8988T (cell line): ENCODE results near the gene MUTYH.
"Not testable (repeated sequence)": the region's sequence is repeated elsewhere in the genome, so short reads cannot be mapped to it uniquely, and the experiment has no call there.

Experiments
- DNase-seq: peaks from one replicate; pipeline ENCODE4 v3.0.0; 2011

Gene MUTYH

DNA sequence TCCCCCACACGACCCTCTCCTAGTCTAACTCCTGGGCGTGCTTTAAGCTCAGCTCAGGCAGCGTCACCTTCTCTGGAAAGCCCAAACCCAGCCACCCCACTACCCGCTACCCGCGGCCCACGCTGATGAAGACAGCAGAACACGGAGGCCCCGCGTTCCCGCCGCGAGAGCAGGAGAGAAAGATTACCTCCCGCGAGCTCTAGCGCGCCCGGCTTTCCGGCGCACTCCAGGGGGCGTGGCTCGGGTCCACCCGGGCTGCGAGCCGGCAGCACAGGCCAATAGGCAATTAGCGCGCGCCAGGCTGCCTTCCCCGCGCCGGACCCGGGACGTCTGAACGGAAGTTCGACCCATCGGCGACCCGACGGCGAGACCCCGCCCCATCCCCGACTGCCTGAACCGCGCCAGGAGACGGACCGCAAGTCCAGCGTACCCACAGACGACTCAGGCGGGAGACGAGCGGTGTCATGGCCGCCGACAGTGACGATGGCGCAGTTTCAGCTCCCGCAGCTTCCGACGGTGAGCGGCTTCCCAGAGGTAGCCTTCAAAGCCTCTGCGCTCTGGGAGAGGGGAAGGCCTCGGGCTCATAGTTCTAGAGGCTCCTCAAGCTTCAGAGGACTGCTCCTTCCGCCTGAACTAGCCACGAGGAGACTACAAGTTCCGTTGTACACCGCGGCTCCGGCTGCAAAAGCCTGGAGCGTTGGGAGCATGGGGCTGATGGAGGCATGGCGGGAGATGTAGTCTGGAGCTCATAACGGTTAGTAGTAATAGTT, at the start of gene MUTYH, which contains the start of gene TOE1:
TSS of gene MUTYH (minus strand) at position 652 of the 770 bp plus-strand sequence. CDS start 5,935 bp downstream, outside the sequence.
TSS of gene TOE1 (plus strand) at position 382 of the 770 bp plus-strand sequence. CDS start at position 465, 83 bp downstream.
- peak; percentile 78 for DNase-seq

DNA sequence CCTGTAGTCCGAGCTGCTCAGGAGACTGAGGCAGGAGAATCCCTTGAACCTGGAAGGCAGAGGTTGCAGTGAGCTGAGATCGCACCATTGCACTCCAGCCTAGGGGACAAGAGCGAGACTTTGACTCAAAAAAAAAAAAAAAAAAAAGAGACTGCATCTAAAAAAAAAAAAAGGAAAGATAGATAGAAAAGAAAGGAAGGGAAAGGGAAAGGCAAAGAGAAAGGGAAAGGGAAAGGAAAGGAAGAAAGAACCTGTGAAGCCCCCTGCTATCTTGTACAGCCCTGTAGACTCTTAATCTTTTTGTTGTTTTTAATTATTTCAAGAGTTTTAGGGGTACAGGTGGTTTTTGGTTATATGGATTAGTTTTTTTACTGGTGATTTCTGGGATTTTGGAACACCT, 46.0 kb upstream of the MUTYH start:
- DNase-seq = no peak

DNA sequence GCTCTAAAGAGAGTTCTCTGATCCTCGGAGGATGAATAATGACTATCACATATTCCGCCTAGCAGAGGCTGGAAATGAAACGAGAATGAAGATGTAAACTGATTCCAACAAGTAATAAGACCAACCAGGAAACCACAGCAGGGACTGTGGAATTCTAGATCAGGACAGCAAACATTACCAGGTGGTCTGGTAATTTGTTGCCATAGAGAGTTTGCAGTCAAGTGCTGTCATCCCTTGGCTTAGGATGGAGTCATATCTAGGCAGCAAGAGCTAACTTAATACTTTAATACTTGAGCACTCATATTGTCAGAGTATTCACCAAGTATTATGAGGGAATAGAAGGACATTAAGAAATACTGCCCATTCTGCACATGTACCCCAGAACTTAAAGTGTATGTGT, 45.1 kb upstream of the MUTYH start:
- no peak for DNase-seq

DNA sequence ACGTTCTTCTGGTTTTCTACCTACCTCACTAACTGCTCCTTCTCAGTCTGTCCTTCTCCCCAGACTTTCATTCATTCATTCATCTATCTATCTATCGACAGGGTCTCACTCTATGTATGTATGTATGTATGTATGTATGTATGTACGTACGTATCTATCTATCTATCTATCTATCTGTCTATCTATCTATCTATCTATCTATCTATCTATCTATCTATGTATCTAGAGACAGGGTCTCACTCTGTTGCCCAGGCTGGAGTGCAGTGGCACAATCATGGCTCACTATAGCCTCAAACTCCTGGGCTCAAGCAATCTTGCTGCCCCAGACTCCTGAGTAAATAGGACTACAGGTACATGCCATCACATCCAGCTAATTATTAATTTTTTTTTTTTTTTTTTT, 44.0 kb upstream of the MUTYH start:
- not testable (repeated sequence) for DNase-seq

DNA sequence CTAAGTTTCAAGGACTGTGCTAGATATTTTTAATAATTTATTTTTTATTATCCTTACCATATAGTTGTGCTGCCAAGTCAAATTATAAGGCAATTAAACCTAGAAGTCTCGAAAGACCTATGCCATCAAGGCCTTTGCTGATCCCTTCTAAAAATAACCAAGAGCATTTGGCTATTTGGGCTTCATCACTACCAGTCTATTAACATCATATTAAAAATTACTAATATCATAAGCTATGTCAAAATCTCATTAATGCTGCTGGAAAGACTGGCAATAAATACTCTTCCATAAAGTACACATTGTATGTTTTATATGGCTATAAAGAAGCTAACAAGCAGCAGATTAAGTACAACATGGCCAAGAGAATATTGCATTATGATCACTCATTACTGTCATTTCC, 43.0 kb upstream of the MUTYH start:
- no peak for DNase-seq

DNA sequence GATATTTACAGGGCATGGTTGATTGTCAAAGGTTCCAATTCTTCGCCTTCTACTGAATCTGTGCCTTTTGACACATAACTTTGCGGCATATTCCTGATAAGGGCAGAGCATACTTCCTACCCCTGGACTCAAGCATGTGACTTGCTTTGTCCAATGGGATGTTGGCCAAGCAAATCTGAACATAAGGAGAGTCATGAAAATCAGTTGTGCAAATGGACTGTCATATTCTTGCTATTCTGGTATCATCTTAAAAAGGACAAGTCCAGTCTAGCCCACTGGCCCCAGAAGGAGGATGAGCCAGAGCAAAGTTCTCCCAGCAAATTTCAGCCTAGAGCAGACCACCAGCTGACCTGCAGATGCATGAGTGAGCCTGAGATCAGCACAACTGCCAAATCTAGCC, 41.0 kb upstream of the MUTYH start:
- DNase-seq = no peak

DNA sequence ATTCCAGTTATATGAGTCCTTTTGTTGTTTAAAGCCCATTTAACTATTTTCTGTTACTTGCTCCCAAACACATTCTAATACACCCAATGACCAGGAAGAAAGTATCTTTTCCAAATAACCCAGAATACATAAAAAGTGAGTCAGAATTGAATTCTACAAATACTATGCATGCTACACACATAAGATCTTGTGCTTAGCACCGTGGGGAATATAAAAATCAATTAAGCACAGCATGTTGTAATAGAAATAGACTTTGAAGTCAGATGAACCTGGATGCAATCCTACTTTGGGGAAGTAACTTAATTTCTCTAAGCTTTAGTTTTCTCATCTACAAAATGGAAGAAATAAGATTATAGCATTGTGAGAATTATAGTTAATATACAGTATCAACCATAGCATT, 40.5 kb upstream of the MUTYH start:
- DNase-seq = no peak

DNA sequence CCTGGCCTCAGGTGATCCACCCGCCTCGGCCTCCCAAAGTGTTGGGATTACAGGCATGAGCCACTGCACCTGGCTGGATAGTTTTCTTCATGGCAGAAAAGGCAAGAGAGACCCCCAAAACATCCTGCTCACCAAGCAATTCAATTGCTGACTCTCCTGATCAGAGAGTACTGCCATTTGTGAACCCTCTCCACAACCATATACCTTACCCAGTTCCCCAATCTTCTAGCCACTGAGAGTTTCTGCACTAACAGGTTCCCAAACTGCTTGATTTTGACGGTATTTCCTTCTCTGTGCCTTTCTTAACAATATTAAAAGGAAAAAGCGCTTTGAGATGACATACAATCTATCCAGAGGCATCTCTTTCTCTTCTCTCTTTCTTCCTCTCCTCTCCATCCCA, 39.9 kb upstream of the MUTYH start:
- no peak for DNase-seq

DNA sequence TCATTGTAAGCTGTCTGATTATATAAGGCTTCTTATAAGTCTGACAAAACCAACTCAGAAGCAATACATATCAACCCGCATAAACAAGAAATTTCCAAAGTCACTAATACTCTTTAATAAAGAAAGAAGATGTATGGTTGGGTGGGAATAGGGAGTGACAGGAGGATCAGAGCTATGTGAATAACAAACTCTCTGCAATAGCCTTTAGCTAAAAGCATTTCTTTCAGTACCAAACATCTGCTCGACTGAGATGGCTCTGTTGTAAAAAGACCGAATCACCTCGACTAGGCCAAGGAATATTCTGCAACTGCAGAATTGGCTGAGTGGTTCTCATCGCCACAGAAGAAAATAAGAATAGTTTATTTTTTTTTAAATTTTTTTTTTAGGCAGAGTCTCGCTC, 39.3 kb upstream of the MUTYH start:
- DNase-seq = no peak

DNA sequence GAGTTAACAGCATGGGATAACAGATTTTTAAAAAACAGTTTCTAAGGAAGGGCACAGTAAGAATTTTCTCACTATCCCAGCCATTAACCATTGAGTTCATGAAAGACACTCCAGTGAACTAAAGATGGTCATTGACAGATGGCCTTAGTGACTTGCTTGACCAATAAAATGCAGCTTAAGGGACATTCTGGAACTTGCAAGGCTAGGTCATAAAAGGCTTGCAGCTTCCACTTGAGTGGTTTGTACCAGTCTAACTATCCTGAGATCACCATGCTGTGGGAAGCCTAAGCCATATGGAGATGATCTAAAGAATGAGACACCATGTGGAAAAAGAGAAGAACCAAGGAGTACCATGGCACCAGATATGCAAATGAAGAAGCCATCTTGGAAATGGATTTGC, 37.9 kb upstream of the MUTYH start:
- DNase-seq = no peak

DNA sequence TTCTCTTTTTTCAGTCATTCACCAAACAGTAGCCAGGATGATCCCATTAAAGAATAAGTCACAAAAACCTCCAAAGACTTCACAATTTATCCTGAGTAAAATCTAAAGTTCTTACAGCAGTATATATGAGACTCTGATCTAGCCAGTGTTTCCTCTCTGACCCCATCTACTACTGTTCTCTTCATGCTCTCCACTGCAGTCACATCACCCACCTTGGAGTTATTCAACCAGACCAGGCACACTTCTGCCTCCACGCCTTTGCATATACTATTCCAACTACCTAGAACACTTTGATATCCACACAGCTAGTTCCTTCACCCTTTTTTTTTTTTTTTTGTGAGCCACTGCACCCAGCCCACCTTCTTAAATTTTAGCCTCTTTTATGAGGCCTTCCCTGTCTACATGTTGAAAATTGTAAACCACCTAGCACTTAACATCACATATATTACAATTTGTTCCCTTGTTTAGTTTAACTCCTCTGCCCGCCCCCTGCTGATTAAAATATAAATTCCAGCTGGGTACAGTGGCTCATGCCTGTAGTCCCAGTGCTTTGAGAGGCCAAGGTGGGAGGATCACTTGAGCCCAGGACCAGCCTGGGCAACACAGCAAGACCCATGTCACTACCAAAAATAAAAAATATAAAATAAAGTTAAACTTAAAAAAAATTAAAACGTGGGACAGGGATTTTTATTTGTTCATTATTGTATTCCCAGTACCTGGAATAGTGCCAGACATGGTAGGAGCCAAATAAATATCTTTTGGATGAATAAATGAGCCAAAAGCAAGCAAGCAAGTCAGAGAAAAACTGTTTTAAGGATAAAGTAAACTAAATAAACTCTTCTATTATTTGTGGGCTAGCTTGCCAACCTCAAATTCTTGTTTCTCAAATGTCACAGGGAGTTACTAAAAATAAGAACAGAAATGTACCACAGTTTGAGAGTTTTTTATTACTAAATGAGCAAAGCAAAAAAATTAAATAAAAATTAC, 35.2 kb upstream of the MUTYH start:
- no peak for DNase-seq

DNA sequence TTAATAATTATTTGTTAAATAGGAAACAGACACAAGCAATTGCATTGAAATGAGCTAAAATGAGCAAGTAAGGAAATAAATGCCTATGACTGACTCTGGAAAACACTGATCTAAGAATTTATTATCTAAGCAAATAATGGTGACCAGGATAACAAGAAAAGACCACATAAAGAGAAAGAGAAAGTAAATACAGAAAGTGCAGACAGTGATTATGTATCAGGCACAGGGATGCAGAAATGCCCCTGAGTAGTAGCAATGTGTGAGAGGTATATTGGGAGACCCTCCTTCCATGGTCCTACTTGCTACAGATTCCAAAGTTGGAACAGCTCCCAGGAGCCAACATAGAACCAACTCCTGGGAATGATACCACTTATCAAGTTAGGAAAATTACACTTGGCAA, 33.3 kb upstream of the MUTYH start:
- no peak for DNase-seq

DNA sequence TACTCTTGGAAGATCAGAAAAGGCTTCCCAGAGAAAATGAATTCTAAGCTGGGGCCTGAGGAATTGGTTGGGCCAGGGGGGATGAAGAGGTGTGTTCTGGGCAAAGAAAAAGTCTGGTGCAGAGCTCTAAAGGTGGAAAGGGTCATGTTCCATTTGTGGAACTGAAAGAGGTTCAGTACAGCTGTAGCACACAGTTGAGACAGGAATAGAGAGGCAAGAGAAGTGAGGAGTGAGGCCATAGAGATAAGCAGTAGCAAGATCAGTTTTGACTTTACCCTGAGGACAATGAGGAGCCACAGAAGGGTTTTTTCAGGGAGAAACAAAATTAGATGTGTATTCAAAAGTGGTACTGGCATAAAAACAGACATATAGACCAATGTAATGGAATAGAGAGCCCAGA, 30.3 kb upstream of the MUTYH start:
- no peak for DNase-seq

DNA sequence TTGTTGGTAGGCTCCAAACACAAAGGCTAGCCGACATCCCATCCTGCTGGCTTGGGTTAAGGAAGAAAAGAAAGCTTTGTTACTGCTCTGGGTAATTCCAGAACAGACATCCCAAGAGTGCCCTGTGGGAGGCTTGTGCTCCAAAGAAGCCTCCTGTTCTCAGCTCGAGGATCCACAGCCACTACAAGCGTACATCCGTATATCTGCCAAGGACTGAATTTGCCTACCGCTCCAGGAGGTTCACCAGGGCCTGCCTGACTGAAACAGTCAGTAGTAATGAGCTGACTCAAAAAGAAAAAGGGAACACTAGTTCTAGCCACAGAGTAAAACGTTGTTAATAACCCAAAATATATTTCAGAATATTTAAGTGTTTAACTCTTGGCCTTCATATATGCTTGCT, 24.8 kb upstream of the MUTYH start:
- DNase-seq = no peak

DNA sequence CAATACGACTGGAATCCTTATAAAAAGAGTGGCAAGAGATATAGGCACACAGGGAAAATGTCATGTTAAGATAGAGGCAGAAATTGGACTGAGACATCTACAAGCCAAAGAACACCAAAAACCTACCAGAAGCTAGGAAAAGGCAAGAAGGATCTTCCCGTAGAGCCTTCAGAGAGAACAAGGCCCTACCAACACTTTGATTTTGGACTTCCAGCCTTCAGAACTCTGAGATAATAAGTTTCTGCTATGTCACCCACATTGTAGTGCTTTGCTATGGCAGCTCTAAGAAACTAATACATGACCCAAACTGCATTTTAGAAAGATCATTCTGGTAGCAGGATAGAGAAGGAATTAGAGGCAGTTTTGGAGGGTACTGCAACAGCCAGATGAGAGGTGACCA, 24.1 kb upstream of the MUTYH start:
- DNase-seq = no peak

DNA sequence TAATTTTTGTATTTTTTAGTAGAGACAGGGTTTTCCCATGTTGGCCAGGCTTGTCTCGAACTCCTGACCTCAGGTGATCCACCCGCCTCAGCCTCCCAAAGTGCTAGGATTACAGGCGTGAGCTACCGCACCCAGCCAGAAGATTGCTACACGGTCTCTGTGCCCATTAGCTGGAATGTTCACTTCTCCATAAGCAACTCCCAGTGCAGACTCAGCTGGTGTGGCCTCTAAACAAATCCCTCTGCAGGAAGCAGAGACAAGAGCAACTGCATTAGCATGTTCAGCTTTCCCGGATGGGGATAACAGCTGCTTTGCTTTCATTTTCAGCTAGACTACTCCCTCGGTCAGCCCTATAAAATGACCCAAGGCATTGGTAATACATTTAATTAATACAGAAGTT, 20.7 kb upstream of the MUTYH start:
- not testable (repeated sequence) for DNase-seq

DNA sequence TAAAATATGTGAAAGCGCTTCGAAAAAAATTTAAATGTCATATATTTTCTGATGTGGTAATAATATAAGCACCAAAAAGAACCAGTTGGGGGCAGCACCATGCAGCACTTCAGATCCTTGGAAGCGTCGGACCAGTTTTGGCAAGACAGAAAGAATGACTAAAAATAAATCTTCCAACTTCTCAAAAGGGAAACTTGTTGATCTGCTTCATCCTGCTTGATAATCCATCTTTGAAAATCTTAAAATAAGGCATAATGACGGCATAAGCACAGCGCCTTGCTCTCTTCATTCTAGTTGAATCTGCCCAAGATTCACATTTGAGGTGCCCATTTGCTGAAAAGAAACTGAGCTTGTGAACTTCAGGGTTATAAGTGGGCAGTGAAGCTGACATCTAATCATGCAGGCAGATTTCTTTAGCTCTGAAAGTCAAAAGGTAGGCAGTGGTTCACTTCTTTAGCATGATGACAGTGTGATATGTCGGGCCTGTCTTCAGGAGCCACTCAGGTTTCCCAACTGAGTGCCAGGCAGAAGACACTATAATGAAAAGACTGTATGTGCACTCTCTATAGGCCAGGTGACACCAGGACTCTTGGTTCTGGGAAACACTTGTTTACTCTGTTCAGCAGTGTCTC, 19.8 kb upstream of the MUTYH start:
- DNase-seq = no peak

DNA sequence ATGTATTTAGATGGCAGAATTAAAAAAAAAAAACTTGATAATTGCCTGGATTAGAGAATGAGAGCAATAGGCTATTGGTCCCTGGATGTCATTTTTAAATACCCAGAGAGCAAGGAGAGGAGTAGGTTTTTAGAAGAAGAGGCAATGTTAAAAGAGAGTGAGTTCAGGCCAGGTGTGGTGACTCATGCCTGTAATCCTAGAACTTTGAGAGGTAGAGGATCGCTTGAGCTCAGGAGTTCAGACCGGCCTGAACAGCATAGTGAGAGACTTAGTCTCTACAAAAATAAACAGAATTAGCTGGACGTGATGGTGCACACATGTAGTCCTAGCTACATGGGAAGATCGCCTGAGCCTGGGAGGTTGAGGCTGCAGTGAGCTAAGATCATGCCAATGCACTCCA, 15.9 kb upstream of the MUTYH start:
- no peak for DNase-seq

DNA sequence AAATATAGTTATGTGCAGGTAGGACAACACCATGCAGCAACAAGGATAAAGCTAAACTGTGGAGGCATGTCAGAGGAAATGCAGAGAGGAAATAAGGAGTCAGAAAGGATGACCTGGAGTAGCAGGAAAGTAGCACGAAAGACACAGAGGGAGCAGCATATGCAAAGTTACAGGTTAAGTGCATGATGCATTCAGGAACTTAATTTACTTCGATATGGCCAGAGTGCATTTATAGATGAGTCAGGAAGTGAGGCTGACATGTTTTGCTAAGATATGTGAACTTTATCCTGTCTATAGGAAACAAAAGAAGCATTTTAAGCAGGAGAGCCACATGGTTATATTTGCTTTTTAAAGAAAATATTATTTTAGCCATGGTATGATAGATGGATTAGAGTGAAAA, 15.4 kb upstream of the MUTYH start:
- DNase-seq = no peak

DNA sequence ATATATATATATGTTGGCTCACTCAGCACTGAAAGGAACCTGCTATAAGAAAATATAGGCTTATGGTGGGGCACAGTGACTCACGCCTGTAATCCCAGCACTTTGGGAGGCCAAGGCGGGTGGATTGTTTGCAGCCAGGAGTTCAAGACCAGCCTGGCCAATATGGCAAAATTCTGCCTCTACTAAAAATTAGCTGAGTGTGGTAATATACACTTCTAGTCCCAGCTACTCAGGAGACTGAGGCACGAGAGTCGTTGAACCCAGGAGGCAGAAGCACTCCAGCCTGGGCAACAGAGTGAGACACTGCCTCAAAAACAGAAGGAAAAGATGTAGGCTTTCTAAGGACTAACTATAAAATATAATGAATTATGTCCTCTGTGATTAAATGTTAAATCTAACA, 14.6 kb upstream of the MUTYH start:
- no peak for DNase-seq

DNA sequence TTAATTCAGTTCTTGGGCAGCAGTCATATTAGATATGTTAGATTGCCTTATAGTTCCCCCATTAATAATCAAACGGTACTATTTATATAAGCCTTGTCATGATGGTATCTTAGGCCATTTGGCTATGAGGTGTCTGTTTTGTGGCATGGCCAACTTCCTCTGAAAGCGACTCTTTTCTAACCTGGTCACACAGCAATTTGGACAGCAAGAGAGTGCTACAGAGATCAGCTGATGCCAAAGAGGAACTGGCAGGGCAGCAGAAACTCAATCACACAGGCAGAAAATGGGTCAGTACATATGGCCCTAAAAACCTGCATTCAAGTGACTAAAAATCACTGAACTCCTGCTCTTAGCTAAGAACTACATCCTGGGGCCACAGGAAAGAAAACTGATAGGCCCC, 13.4 kb upstream of the MUTYH start:
- DNase-seq = no peak

DNA sequence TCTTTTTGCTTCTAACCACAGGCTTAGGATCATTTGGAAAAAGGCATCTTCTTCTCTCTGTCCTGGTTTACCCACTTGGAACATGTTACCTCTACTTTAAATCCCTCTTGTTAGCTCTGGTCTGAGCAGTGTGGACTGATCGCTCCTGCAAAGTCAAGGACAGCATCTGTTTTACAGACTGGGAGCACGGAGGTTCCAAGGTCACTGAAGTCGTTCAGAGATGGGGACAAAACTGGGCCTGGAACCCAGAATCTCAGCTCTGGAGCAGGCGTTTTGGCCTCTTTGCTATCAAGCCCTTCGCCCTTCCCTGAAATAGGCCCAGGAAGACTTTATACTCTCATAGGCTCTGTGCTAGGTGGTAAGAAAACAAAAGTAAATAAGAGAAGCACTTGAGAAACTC, 11.3 kb upstream of the MUTYH start:
- no peak for DNase-seq

DNA sequence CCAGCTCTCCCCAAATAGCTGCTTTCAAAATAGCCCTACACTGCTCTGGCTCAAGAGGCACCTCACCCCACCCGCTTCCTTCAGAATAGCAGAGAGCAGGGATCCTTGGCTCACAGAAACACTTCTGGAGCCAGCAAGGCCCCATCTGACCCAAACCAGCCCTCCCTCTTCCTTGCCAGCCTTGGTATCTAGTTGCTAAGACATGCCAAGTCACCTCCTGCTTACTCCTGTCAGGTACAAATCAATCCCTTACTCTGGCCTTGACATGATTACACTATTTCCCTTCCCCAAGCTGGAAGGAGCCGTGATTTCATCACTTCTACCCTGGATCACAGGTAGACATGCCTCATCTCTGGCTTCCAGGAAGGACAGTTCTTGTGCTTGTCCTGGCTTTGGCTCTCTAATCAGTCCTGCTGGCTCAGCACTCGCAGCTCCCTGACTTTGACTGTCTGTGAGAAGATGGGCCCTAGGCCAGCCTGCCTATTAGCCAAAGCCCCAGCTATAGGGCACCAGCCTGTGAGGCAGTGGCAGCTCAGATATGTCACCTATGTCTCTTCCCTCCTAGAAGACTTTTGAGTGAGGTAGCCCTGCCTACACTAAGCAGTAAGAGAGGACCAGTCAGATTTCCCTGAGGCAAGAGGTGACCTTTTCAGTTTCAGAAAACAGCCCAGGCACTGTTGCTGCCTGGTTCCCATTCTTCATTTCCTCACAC, 8.9 kb upstream of the MUTYH start:
- DNase-seq = no peak
